Activated CD8-positive, alpha-beta memory T cell treated with anti-CD3 and anti-CD28 coated beads for 48 hours (primary cell): Measurements from ENCODE around the gene CCDC191.

Source experiments
- DNase-seq, 3 experiments: peaks; one replicate each; pipeline ENCODE4 v3.0.0-alpha.2; 2020; ENCODE audit warnings: low read depth in 2 of 3, low spot score in 2 of 3

The CCDC191 gene

GRCh38 chr3:114060906-114061655, 4.8 kb upstream of the CCDC191 start:
- DNase-seq: no peak

DNA sequence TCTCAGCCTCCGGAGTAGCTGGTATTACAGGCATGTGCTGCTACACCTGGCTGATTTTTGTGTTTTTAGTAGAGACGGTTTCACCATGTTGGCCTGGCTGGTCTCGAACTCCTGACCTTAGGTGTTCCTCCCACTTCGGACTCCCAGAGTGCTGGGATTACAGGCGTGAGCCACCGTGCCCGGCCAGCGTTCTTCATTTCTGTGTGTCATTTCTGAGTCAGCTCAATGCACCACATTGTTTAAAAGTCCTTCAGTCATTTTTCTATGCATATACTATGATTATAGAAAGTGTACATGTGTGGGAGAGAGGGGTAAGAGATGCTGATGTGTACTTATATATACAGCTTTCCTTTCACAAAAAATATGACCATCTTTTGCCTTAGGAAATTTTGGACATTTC, 2.3 kb upstream of the CCDC191 start:
- no peak for DNase-seq

DNA sequence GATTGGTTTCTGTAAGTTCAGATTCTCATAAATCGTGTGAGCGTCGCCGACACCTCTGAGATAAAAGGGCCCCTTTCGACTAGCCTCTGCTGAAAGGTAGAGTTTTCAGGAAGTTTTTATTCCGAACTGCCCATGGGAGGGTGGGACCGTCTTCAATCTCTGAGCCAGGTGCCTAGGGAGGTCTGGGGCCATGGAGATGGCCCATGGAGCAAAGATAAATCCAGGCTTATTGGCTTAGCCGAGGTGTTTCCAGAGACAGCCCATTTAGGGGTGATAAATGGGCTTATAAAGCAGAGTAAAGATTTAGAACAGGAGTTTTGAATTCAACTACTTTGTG, 653 bp upstream of the CCDC191 start:
- DNase-seq: no peak

DNA sequence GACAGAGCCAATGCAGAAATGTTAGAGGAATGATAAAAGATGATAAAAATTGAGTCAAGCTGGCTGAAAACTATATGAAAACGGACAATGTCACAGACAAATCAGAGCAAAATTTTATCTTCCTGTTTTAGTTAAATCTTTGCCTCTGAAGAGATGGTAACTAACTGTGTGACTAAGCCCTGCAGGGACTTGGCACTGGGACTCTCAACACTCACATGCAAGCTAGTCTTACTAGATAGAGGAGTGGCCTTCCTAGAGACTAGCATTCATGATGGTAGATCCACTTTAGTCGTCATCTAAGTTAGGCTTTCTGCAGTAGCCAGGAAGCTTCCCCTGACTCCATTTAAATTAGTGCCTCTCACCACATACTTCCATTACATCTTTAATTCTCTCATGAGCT, 4.1 kb downstream of the CCDC191 start:
- no peak for DNase-seq

DNA sequence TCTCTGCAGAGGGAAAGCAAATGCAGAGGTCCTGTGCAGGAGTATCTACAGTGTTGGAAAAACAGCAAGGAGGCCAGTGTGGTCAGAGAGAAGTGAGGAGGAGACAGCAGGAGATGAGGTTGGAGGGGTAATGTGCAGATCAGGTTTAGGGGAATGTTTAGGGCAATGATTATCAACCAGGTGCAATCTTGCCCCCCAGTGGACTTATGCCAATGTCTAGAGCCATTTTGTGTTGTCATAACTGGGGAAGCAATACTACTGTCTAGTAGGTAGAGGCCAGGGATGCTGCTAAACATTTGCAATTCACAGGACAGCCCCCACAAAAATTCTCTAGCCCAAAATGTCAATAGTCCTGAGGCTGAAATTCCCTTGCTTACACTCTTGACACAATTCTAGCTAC, 13.1 kb downstream of the CCDC191 start:
- DNase-seq: no peak

- no peak for DNase-seq
These were observed 20.4 kb downstream of the CCDC191 start for GRCh38 chr3:114035896-114036295.

GRCh38 chr3:114034787-114035545, 21.4 kb downstream of the CCDC191 start:
- DNase-seq: no peak

GRCh38 chr3:114034211-114034610, 22.1 kb downstream of the CCDC191 start:
- DNase-seq: no peak

- DNase-seq: no peak
These were observed 22.6 kb downstream of the CCDC191 start for GRCh38 chr3:114033721-114034120.

- DNase-seq: no peak
These were observed 30.0 kb downstream of the CCDC191 start for GRCh38 chr3:114026331-114026730.

- DNase-seq: no peak
These were observed 30.9 kb downstream of the CCDC191 start for GRCh38 chr3:114025451-114025850.

DNA sequence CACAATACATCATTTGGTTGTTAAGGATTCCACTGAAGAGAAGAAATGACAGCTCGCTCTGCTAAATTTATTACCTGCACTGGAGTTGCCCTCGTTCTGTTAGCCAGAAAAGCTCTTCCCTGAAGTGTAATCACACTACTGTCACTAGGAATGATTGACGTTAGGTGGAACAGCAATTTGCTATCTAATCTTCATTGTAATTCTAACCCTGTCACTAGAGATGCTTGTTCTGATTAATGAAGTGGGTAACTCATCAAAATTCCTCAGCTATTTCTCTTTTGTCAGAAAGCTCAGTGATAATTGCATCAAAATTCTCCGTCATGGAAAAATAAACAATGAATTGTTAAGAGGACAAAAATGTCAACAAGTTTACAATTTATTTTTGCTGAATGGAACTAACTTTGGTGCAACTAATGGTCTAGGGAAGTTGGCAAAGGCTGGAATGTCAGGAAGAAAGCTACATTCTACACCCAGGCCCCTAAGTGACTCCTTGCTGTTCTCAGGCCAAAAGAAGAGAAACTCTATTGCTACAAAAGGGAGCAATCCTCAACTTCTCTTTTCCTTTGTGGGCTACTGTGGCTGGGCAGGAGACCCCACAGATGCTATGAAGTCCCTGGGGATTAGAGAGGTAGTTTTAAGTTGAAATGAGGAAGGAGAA, 34.1 kb downstream of the CCDC191 start:
- DNase-seq: no peak

GRCh38 chr3:114020907-114021306, 35.4 kb downstream of the CCDC191 start:
- DNase-seq: no peak

DNA sequence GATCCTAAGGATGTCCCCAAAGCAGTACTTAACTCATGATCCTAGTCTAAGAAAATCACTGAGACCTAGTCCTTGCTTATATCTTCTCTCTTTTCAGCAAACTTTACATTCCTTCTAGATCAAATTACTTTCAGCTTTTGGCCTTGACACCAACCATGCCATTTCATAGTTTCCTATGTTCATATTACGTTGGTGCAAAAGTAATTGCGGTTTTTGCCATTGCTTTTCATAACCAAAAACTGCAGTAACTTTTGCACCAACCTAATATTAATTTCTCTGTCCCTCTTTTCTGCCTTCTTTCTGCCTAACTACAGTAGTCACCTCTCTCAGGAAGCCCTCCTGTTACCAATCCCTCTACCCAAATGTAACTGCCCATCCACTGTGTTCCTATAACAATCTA, 36.8 kb downstream of the CCDC191 start:
- DNase-seq: no peak

GRCh38 chr3:114014211-114014610, 42.1 kb downstream of the CCDC191 start:
- DNase-seq: no peak

- DNase-seq: no peak
These were observed 45.1 kb downstream of the CCDC191 start for GRCh38 chr3:114011059-114011797.

DNA sequence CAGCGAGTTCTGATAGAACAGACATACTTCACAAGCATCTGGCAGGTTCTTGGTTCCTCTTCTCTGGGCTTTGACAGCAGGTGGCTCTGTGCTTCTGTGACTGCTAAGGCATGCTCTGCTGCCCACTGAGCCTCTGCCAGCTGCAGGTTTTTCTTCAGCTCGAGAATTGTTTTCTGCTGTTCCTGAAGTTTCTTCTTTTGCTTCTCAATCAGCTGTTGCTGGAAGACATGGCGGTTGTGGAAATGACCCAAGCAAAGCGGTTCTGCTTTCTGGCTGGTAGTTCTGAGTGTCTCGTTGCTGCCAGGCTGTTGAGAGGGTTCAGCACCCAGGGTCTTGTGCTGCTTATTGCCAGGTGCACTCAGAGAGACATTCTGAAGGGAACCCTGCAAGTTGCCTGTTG, 50.8 kb downstream of the CCDC191 start:
- no peak for DNase-seq

GRCh38 chr3:113985541-113985940, 70.8 kb downstream of the CCDC191 start:
- DNase-seq: no peak

DNA sequence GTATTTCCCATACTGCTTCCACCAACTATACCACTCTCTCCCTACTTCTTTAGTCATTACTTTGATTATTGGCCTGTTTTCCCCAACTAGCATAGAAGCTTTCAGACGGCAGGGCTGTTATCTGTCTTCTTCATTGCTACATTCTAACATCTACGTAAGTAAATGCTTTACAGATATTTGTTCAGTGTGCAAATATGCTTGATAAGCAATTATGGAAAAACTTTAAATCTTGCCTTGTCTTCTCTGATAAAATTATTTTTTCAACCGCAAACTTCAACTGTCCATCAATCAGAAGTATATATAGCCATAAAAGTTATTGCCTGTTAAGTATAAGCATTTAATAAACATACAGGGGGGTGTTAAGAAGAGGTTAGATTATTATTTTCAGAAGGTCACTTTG, 72.8 kb downstream of the CCDC191 start:
- DNase-seq: no peak

DNA sequence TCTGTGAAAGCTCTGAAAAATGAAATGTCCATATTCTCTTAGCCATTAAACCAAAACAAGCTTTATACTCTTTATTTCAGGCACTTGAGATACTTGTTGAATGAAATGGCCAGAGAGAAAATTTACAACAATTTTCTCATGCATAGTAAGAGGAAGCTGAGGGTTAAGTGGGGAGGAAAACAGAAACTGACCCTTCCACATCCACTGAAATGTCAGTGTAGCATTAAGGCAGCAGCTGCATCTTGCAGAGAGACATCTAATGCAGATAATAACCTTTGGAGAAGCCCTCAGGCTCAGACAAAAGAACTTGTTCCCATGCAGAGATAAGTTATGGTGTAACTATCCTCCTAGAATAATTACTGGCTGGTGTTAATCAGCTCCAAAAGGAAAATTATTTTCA, 74.5 kb downstream of the CCDC191 start:
- DNase-seq: no peak

GRCh38 chr3:113979916-113980315, 76.4 kb downstream of the CCDC191 start:
- DNase-seq: no peak

- no peak for DNase-seq
These were observed 78.5 kb downstream of the CCDC191 start for GRCh38 chr3:113977822-113978221.
